Activated effector memory CD4-positive, alpha-beta T cell treated with anti-CD3 and anti-CD28 coated beads, Interleukin-2, amount 50 U/mL, for 16 hours (primary cell): ENCODE measurements around the gene ZNRF4.
"Not testable (repeated sequence)": the region's sequence is repeated elsewhere in the genome, so short reads cannot be mapped to it uniquely, and the experiment has no call there.

Experiments
- DNase-seq: peaks from one replicate; pipeline ENCODE4 v3.0.0-alpha.2; 2020

The ZNRF4 gene

DNA sequence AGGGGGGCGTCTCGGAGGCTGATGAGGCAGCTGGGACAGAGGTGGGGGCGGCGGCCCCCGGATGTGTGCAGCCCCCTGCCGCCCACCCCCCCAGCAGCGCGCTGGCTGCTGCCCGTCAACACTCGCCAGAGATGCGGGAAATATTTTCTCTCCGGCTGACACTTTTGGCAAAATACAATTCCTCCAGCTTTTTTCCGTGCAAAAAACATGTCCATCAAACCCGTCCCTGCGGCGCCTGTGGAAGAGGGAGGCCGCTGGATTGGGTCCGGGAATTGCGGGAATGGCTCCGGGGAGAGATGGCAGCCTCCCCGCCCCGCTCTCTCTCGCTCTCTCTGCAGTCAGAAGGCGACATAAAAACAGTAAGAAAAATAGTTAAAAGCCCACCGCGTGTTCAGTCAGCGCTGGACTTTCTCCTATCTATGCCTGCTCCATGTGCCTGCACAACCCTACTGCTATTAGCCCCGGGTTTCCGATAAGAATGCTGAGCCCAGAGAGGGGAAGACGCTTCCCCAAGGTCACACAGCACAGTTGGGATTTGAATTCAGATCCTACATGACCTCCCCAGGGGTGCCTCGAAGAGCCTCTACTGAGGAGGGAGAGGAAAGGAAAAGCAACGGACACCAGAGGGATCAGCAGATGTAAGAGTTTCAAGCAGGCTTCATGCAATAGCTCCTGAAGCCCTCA is 23.2 kb downstream of the ZNRF4 start:
- DNase-seq, result no peak

DNA sequence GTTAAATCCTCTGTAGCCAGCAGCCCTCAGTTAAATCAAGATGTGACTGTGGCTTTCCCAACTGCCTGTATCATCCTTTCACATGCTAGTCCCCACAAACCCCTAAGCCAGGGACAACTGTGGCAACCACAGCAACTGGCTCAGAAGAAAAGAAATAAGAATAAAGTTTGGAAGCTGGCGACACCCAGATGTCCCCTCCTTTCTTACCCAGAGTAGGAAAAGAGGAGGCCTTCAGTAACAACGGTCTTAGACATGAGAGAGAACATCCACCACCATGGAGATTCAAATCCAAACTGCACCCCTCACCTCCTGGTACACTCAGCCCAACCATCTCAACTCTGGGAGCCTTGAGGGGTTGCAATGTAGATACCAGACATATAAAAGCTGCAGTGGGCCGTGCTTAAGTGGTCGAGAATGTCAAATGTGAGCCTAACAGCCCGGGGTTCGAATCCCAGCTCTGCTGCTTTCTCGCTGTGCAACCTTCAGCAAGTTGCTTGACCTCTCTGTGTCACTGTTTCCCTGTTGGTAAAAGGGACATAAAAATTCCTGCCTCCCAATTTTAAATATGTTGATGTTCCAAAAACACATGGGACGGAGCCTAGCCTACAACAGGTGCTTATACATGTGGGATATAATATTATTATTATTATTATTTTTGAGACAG is 23.8 kb downstream of the ZNRF4 start:
- no peak for DNase-seq

DNA sequence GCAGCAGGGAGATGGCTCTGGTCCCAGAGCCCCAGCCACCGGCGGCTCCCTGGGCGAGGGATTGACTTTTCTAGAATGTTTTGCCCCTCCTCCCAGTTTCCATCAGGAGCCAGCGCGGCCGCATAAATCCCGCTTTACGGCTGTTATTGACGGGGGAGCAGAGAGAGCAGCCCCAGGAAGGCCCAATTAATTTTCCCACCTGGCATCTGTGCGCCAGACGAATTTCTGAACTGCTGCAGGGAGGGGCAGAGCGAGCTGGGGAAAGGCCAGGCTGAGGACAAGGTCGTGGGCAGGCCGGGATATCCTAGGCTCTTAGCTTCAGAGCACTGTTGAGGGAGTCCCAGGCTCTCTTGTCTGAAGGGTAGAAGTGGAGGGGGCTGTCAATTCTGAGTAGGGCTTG is 24.7 kb downstream of the ZNRF4 start:
- DNase-seq, result no peak

DNA sequence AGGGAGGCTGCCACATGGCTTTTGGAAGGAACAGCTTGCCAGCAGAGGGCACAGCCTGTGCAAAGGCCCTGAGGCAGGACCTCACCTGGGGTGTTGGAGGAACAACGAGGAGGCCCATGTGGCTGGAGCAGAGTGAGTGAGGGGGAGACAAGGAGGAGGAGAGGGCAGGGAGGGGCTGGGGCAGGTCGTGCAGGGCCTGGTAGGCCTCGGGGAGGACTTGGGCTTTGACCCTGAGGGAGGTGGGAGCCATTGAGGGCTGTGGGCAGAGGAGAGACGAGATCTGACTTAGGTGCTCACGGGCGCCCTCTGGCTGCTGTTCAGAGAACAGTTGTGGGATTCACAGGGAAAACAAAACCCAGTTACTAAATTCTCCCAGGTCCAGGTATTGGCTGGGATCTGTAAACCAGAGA is 25.2 kb downstream of the ZNRF4 start:
- DNase-seq, result peak; percentile 69

DNA sequence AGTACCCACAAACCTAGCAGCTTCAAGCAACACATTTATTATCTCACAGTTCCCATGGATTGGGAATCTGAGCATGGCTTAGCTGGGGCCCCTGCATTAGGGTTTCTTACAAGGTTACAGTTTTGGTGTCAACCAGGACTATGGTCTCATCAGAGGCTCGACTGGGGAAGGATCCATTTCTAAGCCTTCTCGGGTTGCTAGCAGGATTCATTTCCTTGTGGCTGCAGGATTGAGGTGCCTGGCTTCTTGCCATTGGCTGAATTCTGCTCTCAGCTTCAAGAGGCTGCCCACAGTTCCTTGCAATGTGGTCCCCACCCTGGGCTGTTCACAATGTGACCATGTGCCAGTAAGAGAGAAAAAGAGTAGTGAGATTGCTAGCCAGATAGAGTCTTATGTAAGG is 26.7 kb downstream of the ZNRF4 start:
- DNase-seq, result no peak

DNA sequence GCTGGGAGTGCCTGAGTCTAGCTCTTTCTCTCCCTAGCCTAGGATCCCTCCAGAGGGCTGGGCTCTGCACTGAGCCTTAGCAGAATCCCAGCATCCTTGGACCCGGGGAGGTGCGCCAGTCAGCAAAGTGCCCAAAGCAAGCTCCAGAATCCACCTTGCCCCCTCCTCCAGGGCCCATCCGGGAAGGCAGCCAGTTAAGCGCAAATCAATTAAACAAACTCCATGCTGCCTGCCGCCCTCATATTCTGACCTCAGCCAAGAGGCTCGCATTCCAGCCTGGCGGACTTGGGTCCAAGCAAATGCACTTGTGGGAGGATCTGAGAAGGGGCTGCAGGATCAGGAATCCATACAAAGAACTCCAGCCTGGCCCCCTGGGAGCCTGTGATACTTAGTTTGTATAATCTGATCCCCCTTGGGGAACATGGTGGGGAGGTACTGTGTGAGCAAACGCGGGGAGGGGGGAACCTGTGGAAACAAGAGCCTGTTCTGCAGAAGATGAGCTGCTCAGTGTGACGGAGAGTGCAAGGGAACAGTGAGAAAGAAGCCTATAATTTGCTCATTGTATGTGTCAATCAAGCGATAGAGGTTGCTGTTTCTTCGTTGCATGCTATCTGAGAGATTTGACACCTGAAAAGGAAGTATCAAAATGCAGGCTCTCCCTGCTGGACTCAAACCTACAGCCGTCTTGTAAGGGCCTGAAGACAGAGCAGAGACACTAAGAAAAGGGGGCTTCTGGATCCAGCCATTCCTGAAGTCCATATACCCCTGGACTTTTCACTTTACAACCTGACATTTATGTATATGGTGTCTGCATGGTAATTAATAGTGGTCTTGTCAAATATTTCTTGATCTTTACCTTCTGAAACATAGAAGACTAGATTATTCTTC is 29.4 kb downstream of the ZNRF4 start:
- DNase-seq, result no peak

DNA sequence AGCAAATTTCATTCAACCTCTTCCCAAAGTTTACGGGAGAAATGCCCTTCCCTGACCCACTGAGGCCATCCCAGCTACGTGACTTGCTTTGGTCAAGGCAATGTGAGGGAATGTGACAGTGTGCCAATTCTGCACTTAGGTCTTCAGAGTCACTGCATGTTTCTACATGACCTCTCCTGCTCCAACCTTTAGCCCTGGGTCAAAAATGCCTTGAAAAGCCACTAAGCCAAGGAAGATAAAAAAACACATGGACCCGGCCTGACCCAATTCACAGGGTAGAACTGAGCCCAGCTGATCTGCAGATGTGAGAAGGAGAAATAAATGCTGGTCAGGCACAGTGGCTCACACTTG is 30.0 kb downstream of the ZNRF4 start:
- no peak for DNase-seq

DNA sequence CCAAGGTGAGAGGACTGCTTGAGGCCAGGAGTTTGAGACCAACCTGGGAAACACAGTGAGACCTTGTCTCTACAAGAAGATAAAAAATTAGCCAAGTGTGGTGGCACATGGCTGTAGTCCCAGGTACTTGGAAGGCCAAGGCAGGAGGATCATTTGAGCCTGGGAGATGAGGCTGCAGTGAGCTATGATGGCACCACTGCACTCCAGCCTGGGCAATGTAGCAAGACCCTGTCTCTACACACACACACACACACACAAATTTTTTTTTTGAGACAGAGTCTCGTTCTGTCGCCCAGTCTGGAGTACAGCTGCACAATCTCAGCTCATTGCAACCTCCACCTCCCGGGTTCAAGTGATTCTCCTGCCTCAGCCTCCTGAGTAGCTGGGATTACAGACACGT is 30.4 kb downstream of the ZNRF4 start:
- DNase-seq, result not testable (repeated sequence)

DNA sequence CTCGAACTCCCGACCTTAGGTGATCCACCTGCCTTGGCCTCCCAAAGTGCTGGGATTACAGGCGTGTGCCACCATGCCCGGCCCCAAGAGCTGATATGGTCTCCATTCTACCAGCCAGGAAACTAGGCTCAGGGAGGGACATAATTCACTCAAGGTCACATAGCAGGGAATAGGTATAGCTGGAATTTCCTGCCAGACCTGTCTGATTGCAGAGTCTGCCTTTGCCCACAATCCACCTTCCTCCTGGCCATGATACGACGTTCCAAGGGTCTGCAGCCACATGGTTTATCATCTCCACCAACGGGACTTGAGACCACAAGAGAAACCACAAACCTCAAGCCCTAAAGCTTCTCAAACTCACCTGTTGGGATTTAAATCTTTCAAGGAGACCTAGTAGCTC is 32.0 kb downstream of the ZNRF4 start:
- no peak for DNase-seq

DNA sequence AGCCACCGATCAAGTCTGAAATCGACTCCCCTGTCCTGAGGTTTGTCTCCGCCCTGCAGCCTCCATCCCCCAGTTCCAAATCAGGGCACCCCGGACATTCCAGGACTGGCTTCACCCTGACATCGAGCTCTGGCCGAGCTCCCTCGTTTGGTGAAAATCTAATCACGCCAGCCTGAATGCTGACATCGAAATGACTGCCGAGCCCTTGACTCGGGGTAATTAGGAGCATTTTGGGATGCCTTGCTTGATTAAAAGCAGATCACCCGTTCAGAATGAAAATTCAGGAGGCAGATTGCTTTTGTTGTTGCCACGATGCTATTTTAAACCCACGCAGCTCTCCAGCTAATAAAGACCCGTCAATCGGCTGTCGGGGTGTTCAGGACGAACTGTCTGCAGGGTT is 34.3 kb downstream of the ZNRF4 start:
- no peak for DNase-seq

DNA sequence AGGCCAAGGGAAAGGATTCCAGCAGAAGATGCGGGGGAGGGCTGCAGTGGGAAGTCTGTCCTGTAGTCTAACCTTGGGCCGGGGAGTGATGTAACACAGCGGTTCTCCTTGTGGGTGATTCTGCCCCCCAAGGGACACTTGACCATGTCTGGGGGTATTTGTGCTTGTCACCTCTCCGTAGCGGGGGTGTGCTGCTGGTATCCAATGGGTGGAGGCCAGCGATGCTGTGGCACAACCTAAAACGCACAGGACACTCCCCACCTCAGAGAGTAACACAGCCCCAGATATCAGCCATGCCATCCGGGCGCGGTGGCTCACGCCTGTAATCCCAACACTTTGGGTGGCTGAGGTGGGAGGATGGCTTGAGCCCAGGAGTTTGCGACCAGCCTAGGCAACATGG is 36.3 kb downstream of the ZNRF4 start:
- no peak for DNase-seq

DNA sequence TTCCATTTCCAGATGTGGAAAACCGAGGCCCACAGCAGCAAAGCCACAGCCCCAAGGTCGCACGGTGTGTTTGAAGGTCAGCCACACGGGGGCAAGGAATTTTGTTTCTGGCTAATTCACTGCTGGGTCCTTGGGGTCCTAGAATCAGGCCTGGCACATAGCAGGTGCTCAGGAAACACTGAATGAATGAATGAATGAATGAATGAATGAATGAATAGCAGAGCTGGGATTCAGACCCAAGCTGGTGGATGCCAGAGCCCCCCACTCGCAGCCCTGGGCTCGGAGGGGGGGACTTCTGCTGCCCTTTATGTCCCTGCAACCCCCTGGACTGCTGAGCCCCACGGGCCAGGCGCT is 37.0 kb downstream of the ZNRF4 start:
- no peak for DNase-seq

DNA sequence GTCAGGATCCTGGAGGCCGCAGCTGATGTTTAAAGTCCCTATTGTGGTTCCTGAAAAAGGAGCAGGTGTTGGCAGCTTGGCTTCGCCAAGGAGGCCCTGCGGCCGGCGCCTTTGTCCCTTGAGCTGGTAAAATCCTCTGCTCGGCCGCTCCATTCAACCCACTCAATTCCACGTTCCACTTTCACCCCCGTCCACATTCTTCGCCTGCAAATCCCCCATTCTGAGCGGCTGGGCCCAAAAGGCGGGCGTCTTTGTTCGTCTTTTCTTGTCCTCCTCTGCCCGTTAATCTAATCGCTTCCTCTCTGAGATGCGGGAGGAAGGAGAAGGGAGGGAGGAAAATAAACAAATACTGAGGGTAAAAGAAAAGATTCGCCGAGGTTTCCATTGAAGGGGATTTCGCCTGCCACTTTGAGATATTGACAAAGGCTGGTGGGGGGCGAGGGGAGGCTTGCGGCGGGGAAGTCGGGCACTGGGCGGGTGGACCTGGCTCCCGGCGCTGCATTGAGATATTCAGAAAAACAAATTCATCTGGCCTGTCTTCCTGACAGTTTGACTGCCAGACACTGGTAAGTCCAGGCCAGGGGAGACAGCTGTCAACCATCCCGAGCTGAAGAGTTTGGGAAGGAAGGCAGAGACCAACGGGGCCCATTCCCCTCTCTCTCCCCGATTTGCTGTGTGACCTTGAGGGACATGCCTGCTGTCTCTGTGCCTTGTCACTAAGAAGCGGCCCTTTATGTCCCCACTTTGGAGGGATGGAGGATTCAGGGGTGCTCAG is 37.6 kb downstream of the ZNRF4 start:
- no peak for DNase-seq

DNA sequence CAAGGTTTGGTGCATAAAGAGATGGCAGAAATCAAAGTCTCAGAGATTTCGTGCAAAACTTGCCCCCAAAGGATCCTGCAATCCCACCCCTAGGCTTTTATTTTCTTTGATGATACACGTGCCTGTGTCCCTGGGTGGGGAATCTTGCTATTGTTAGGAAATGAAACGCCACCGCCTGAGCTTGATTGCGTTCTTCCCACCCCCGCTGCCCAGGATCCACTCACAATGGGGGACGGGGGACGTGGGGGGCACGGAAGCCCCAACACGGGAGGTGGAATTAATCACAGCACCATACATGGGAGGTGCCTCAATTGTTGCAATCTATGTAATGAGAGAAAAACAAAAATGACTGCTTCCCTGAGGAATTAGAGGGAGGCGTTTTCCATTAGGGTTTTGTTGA is 39.6 kb downstream of the ZNRF4 start:
- DNase-seq, result no peak

DNA sequence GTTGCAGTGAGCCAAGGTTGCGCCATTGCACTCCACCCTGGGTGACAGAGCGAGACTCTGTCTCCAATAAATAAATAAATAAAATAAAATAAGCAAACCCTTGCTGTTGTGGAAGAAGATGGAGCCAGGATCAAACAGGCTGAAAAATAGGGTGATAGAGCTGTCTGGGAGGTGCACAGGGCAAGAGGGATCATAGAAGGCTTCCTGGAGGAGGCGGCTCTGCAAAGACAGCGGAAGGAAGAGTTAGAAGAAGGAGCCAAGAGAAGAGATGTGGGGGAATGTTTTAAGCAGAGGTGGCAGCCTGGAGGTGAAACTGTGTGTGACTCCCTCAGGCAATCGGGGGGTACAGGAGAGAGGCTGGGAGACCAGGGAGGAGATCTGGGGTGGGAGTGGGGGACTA is 40.6 kb downstream of the ZNRF4 start:
- DNase-seq, result no peak

DNA sequence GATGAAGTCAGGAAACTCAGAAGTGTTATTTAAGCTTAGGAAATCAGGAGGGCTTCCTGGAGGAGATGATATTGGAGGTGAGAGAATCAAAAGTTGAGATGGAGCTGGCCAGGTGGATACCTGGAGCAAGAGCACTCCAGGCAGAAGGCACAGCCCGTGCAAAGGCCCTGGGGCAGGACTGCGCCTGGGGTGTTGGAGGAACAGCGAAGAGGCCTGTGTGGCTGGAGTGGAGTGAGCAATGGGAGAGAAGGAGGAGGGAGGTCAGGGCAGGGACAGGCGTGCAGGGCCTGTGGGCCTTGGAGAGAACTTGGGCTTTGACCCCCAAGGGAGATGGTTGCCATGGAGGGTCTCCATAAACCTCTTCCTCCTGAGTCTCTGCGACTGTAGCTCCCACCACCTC is 42.1 kb downstream of the ZNRF4 start:
- no peak for DNase-seq

DNA sequence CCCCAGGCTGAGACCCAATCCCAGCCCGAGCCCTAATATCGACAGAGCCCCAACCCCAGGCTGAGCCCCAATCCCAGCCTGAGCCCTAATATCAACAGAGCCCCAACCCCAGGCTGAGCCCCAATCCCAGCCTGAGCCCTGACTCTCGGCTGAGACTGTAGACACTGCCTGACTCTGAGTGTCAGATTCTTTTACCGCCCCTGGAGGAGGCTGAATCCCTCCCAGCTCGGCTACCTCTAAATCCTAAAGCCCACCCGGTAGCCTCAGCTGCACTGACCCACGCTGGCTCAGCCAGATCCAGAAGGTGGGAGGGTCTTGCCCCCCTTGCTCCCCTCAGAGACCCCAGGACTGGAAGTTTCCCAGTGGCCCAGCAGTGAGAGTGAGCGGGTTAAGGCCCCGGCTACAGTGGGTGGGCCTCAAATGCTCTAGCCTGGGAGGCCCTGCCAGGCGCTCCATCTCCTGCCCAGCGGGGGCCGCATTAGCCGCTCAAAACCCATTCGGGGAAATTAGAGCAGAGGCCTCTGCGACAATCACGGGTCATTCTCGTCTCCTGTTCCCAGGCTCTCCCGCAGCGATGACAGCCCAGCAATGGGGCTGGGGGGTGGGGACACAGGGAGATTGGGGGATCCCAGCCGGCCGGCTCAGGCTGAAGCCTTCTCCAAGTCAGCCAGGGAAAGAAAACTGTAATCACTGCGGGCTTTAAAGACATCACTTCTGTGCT is 43.8 kb downstream of the ZNRF4 start:
- no peak for DNase-seq

DNA sequence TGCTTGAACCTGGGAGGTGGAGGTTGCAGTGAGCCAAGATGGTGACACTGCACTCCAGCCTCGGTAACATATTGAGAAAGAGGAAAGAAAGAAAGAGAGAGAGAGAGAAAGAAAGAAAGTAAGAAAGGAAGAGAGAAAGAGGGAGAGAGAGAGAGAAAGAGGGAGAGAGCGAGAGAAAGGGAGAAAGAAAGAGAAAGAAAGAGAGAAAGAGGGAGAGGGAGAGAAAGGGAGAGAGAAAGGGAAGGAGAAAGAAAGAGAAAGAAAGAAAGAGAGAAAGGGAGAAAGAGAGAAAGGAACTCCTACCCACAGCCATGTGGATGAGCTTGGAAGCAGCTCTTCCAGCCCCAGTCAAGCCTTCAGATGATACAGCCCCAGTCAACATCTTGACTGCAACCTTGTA is 46.7 kb downstream of the ZNRF4 start:
- DNase-seq, result no peak

DNA sequence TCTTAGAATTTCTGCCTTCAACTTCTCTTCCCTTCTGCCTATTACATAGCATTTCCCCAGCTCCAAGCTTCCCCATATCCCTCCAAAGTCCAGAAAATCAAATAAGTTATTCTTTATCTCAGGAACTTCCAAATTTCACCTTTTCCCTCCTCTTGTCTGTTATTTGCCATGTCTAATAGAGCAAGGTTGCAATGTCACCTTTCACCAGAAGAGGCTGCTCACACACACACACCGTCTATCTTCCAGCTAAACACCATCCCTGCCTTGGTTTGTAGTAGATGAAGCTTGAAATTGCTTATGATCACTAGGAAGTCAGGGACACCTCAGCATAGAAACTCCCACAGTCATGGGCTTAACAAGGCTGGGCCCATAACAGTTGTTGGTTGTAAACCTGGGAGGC is 48.4 kb downstream of the ZNRF4 start:
- no peak for DNase-seq

DNA sequence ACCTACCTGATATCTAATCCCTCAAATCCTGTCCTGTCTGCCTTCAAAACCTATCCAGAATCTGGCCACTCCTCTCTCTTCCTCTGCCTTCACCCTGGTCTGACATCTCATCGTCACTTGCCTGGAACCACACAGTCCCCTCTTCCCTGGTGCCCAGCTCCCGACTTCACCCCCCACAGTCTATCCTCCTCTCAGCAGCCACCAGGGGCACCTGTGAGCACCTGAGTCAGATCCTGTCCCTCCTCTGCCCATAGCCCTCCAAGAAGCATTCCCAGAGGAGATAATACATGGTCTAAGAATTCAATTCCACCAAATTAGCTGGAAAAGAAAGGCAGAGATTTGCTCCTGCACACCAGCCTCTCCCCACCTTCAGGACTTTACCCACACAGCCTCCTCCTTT is 48.9 kb downstream of the ZNRF4 start:
- DNase-seq, result no peak
